Kidney epithelial cell (primary cell): Measurements from ENCODE around the gene CRISPLD2. TPM values are rescaled to one million over a fixed set of nuclear protein-coding genes. Genes with fewer than 3 reads are reported as not detected.

Experiments
- DNase-seq: peaks from one replicate; pipeline ENCODE4 v3.0.0-alpha.2; 2010; ENCODE audit warnings: low read depth
- H3K27me3 ChIP-seq: 2 replicates; pipeline ENCODE4 v1.6.0; 2011; ENCODE audit warnings: low read length; ENCODE audit not compliant: control insufficient read depth, insufficient read depth
- H3K36me3 ChIP-seq: 2 replicates; pipeline ENCODE4 v1.5.1; 2011; ENCODE audit warnings: low read length; ENCODE audit not compliant: control insufficient read depth, insufficient read depth
- H3K4me3 ChIP-seq: 2 replicates; pipeline ENCODE4 v1.5.1; 2011; ENCODE audit warnings: low read depth, mild to moderate bottlenecking, control low read depth, low read length
- CTCF ChIP-seq: IDR thresholded peaks from 2 replicates; pipeline ENCODE4 v1.5.1; 2011; ENCODE audit warnings: mild to moderate bottlenecking, moderate library complexity, low read length, control low read depth, inconsistent platforms; ENCODE audit not compliant: insufficient read depth, poor library complexity, severe bottlenecking
- total RNA-seq: library from RNA; depleted of rRNA; stranded (reverse); fragments of >200 nt; gene quantifications from 2 replicates; pipeline ENCODE4 v1.2.3, GENCODE V29; 2015

Gene CRISPLD2
- total RNA-seq, 1 donor from 2014 or later, result 2.5 TPM

- peak; percentile 48 for DNase-seq
- Histone ChIP-seq H3K27me3 (no peaks in the 10 kb centered on the region), H3K36me3 (no peaks in the 10 kb centered on the region), H3K4me3 (no peak overlapping the region)
- no peak for TF ChIP-seq CTCF
Measured at GRCh38 chr16:84806256-84806889, 13.4 kb upstream of the CRISPLD2 start.

GRCh38 chr16:84806890-84807258 is 12.9 kb upstream of the CRISPLD2 start:
- H3K4me3 ChIP-seq, result no peak overlapping the region
- no peak for TF ChIP-seq CTCF
- no peaks in the 10 kb centered on the region for H3K27me3 ChIP-seq
- DNase-seq, result no peak
- H3K36me3 ChIP-seq, result no peaks in the 10 kb centered on the region

GRCh38 chr16:84807776-84808175 is 12.0 kb upstream of the CRISPLD2 start:
- H3K36me3 ChIP-seq, result no peaks in the 10 kb centered on the region
- H3K27me3 ChIP-seq, result peaks cover 2% of the 10 kb centered on the region
- no peak for TF ChIP-seq CTCF
- no peak overlapping the region for H3K4me3 ChIP-seq
- no peak for DNase-seq

GRCh38 chr16:84808826-84809225 is 11.0 kb upstream of the CRISPLD2 start:
- peaks cover 3% of the 10 kb centered on the region for H3K27me3 ChIP-seq
- DNase-seq, result no peak
- no peaks in the 10 kb centered on the region for H3K36me3 ChIP-seq
- TF ChIP-seq CTCF, result no peak
- no peak overlapping the region for H3K4me3 ChIP-seq

- peaks cover 3% of the 10 kb centered on the region for H3K27me3 ChIP-seq
- H3K36me3 ChIP-seq, result no peaks in the 10 kb centered on the region
- DNase-seq, result no peak
- no peak for TF ChIP-seq CTCF
- H3K4me3 ChIP-seq, result no peak overlapping the region
Measured at GRCh38 chr16:84810518-84811273, 9.1 kb upstream of the CRISPLD2 start.
